ENCODE data around the gene MAGT1. TPM values are rescaled to one million over a fixed set of nuclear protein-coding genes. Genes with fewer than 3 reads are reported as not detected.

Gene MAGT1
- total and polyA plus RNA-seq, 2 donors (not counting 1 experiment from before 2014, with no cell fraction given), result 7.4 to 30.0 TPM

GRCh38 chrX:77930581-77930980 is 35.3 kb upstream of the MAGT1 start:
- Histone ChIP-seq H3K36me3 (replicated peaks in 1 of 2; ENCODE audit: control extremely low read depth in 1 of 2, control insufficient read depth in 1 of 2, extremely low read depth in 1 of 2, insufficient read depth in 2 of 2, low read length in 1 of 2) (peaks cover 0 to 2% of the 10 kb centered on the region in 2 experiments), H4K20me1 (ENCODE audit: control insufficient read depth, insufficient read depth, low read length, poor library complexity, severe bottlenecking) (no peaks in the 10 kb centered on the region), H3K4me1 (ENCODE audit: control insufficient read depth in 2 of 2, insufficient read depth in 2 of 2, low read length in 2 of 2) (no peaks in the 10 kb centered on the region), H3K27ac (ENCODE audit: low read length in 2 of 2) (no peak overlapping the region), H3K27me3 (replicated peaks in 1 of 4; ENCODE audit: control extremely low read depth in 1 of 4, control insufficient read depth in 3 of 4, insufficient read depth in 4 of 4, low read length in 3 of 4) (no peaks in the 10 kb centered on the region), H2AFZ (ENCODE audit: insufficient read depth, low read depth, low read length, poor library complexity, severe bottlenecking) (no peak overlapping the region), H3K4me2 (replicated peaks; ENCODE audit: low read depth, low read length, poor library complexity, severe bottlenecking) (no peak overlapping the region), H3K79me2 (ENCODE audit: control insufficient read depth, insufficient read depth, low read length) (peaks cover 4% of the 10 kb centered on the region), H3K4me3 (ENCODE audit: control extremely low read depth in 1 of 5, extremely low read depth in 1 of 5, insufficient read depth in 1 of 5, low read depth in 2 of 5, low read length in 4 of 5) (no peak overlapping the region), H3K9me3 (ENCODE audit: control extremely low read depth in 1 of 3, control insufficient read depth in 2 of 3, insufficient read depth in 1 of 3, low read length in 2 of 3) (no peaks in the 10 kb centered on the region), H3K9ac (ENCODE audit: low read length) (no peak overlapping the region)
- Mint-ChIP-seq H3K27ac (no peak overlapping the region), H3K4me1 (peaks cover 13% of the 10 kb centered on the region), H3K27me3 (no peaks in the 10 kb centered on the region), H3K9me3 (ENCODE audit: insufficient read depth) (no peaks in the 10 kb centered on the region), H3K4me3 (no peak overlapping the region)
- TF ChIP-seq CTCF (IDR thresholded peaks at IDR 0.05) (no peak), EZH2 (IDR thresholded peaks at IDR 0.05; ENCODE audit: borderline replicate concordance, insufficient read depth, low read depth, low read length, poor library complexity, severe bottlenecking) (no peak)
- intact Hi-C loops (cut with micrococcal nuclease), result no loop called here
- DNase-seq (no peak), ATAC-seq (ENCODE audit: low read depth) (no peak)
- ChIA-PET POLR2A (no interaction called here), CTCF (no interaction called here)
- WGBS (ENCODE audit: insufficient coverage), result no CpG with 5 or more reads among the region's 1 CpG

- H2AFZ ChIP-seq (ENCODE audit: insufficient read depth, low read depth, low read length, poor library complexity, severe bottlenecking), result no peak overlapping the region
- H3K27me3 Mint-ChIP-seq, result no peaks in the 10 kb centered on the region
- peaks cover 21% of the 10 kb centered on the region for H3K79me2 ChIP-seq (ENCODE audit: control insufficient read depth, insufficient read depth, low read length)
- H4K20me1 ChIP-seq (ENCODE audit: control insufficient read depth, insufficient read depth, low read length, poor library complexity, severe bottlenecking), result no peaks in the 10 kb centered on the region
- ATAC-seq (ENCODE audit: low read depth) (no peak), DNase-seq (no peak)
- no CpG with 5 or more reads among the region's 3 CpGs for WGBS (ENCODE audit: insufficient coverage)
- H3K27ac Mint-ChIP-seq, result no peak overlapping the region
- TF ChIP-seq EZH2 (IDR thresholded peaks at IDR 0.05; ENCODE audit: borderline replicate concordance, insufficient read depth, low read depth, low read length, poor library complexity, severe bottlenecking) (no peak), CTCF (IDR thresholded peaks at IDR 0.05) (no peak)
- H3K36me3 ChIP-seq (replicated peaks in 1 of 2; ENCODE audit: control extremely low read depth in 1 of 2, control insufficient read depth in 1 of 2, extremely low read depth in 1 of 2, insufficient read depth in 2 of 2, low read length in 1 of 2), result peaks cover 0 to 2% of the 10 kb centered on the region in 2 experiments
- H3K9me3 ChIP-seq (ENCODE audit: control extremely low read depth in 1 of 3, control insufficient read depth in 2 of 3, insufficient read depth in 1 of 3, low read length in 2 of 3), result no peaks in the 10 kb centered on the region
- no peak overlapping the region for H3K4me3 Mint-ChIP-seq
- peaks cover 18% of the 10 kb centered on the region for H3K4me1 Mint-ChIP-seq
- H3K27ac ChIP-seq (ENCODE audit: low read length in 2 of 2), result no peak overlapping the region
- peaks cover 0 to 3% of the 10 kb centered on the region in 2 donors for H3K4me1 ChIP-seq (ENCODE audit: control insufficient read depth in 2 of 2, insufficient read depth in 2 of 2, low read length in 2 of 2)
- peak overlapping the region; percentile 14 for H3K9ac ChIP-seq (ENCODE audit: low read length)
- H3K9me3 Mint-ChIP-seq (ENCODE audit: insufficient read depth), result no peaks in the 10 kb centered on the region
- H3K27me3 ChIP-seq (replicated peaks in 1 of 4; ENCODE audit: control extremely low read depth in 1 of 4, control insufficient read depth in 3 of 4, insufficient read depth in 4 of 4, low read length in 3 of 4), result no peaks in the 10 kb centered on the region
- intact Hi-C loops (cut with micrococcal nuclease), result no loop called here
- POLR2A ChIA-PET, result no interaction called here
- CTCF ChIA-PET, result no interaction called here
- peak overlapping the region in 1 of 5 experiments; percentile 10 for H3K4me3 ChIP-seq (ENCODE audit: control extremely low read depth in 1 of 5, extremely low read depth in 1 of 5, insufficient read depth in 1 of 5, low read depth in 2 of 5, low read length in 4 of 5)
- H3K4me2 ChIP-seq (replicated peaks; ENCODE audit: low read depth, low read length, poor library complexity, severe bottlenecking), result peak overlapping the region; percentile 17
These were observed 30.5 kb upstream of the MAGT1 start for GRCh38 chrX:77925764-77926163.
